Liver (tissue), 9 donors: ENCODE results near the gene TFDP1. TPM values are rescaled to one million over a fixed set of nuclear protein-coding genes. Genes with fewer than 3 reads are reported as not detected.

Experiments
- DNase-seq: peaks from one replicate; pipeline ENCODE4 v3.0.0-alpha.2; 2017; ENCODE audit warnings: low spot score
- H3K27ac ChIP-seq, 2 donors: one replicate each; pipeline ENCODE4 v1.7.0; 2013; ENCODE audit warnings: inconsistent platforms in 2 of 2, low read length in 2 of 2, control low read depth in 1 of 2, low read depth in 1 of 2, mild to moderate bottlenecking in 1 of 2
- H3K27me3 ChIP-seq, 4 donors: one replicate each; pipeline versions ENCODE4 v1.6.1 to v1.7.0; 2013; ENCODE audit warnings: low read length in 3 of 4, inconsistent platforms in 1 of 4, mild to moderate bottlenecking in 1 of 4, moderate library complexity in 1 of 4; ENCODE audit not compliant: control insufficient read depth in 4 of 4, insufficient read depth in 4 of 4
- H3K36me3 ChIP-seq, 4 donors: one replicate each; pipeline versions ENCODE4 v1.6.1 to v1.7.0; 2013; ENCODE audit warnings: low read length in 3 of 4, mild to moderate bottlenecking in 3 of 4, low read depth in 1 of 4, moderate library complexity in 1 of 4; ENCODE audit not compliant: control insufficient read depth in 4 of 4, insufficient read depth in 3 of 4
- H3K4me1 ChIP-seq, 4 donors: one replicate each; pipeline versions ENCODE4 v1.6.1 to v1.7.0; 2013; ENCODE audit warnings: low read length in 3 of 4, mild to moderate bottlenecking in 3 of 4, moderate library complexity in 1 of 4; ENCODE audit not compliant: control insufficient read depth in 4 of 4, insufficient read depth in 4 of 4
- H3K4me3 ChIP-seq, 3 donors: one replicate each; pipeline versions ENCODE4 v1.6.1 to v1.7.0; 2013; ENCODE audit warnings: low read length in 3 of 3, control low read depth in 1 of 3, low read depth in 1 of 3, mild to moderate bottlenecking in 1 of 3
- H3K9ac ChIP-seq, 2 donors: one replicate each; pipeline ENCODE4 v1.7.0; 2013; ENCODE audit warnings: low read length in 2 of 2, mild to moderate bottlenecking in 2 of 2, moderate library complexity in 2 of 2, control low read depth in 1 of 2, low read depth in 1 of 2
- H3K9me3 ChIP-seq, 4 donors: one replicate each; pipeline versions ENCODE4 v1.6.1 to v1.7.0; 2013; ENCODE audit warnings: low read length in 3 of 4; ENCODE audit not compliant: control insufficient read depth in 4 of 4
- ATF3 ChIP-seq: IDR thresholded peaks from 2 replicates; pipeline ENCODE4 v1.6.1; 2016; ENCODE audit warnings: antibody characterized with exemption
- CTCF ChIP-seq: fragments of 150-350 bp; IDR thresholded peaks from 2 replicates; pipeline ENCODE4 v1.5.1; 2017; ENCODE audit warnings: improper control_type of control experiment, low read depth, low read length; ENCODE audit not compliant: missing input control
- EGR1 ChIP-seq, 2 donors: IDR thresholded peaks; 2 replicates each; pipeline ENCODE4 v1.6.1; 2016 to 2018; ENCODE audit warnings: antibody characterized with exemption in 2 of 2, low read depth in 2 of 2
- FOXA1 ChIP-seq: IDR thresholded peaks from 2 replicates; pipeline ENCODE4 v1.6.1; 2016; ENCODE audit warnings: antibody characterized with exemption
- FOXA2 ChIP-seq: IDR thresholded peaks from 2 replicates; pipeline ENCODE4 v1.6.1; 2016; ENCODE audit warnings: antibody characterized with exemption
- GABPA ChIP-seq, 2 donors: IDR thresholded peaks in 1 of 2; conservative IDR thresholded peaks in 1 of 2; 2 replicates each; pipeline ENCODE4 v1.6.1; 2016; ENCODE audit warnings: antibody characterized with exemption in 2 of 2, mild to moderate bottlenecking in 1 of 2, moderate library complexity in 1 of 2
- HNF4A ChIP-seq, 2 donors: conservative IDR thresholded peaks; 2 replicates each; pipeline ENCODE4 v1.6.1; 2016; ENCODE audit warnings: antibody characterized with exemption in 2 of 2, mild to moderate bottlenecking in 2 of 2
- HNF4G ChIP-seq: IDR thresholded peaks from 2 replicates; pipeline ENCODE4 v1.6.1; 2016; ENCODE audit warnings: antibody characterized with exemption
- JUND ChIP-seq, 2 donors: IDR thresholded peaks; 2 replicates each; pipeline ENCODE4 v1.6.1; 2016; ENCODE audit warnings: antibody characterized with exemption in 2 of 2
- MAX ChIP-seq: IDR thresholded peaks from 2 replicates; pipeline ENCODE4 v1.6.1; 2016; ENCODE audit warnings: antibody characterized with exemption
- NR2F2 ChIP-seq: IDR thresholded peaks from 2 replicates; pipeline ENCODE4 v1.6.1; 2016; ENCODE audit warnings: antibody characterized with exemption
- RAD21 ChIP-seq, 2 donors: IDR thresholded peaks; 2 replicates each; pipeline ENCODE4 v1.6.1; 2016; ENCODE audit warnings: antibody characterized with exemption in 2 of 2, mild to moderate bottlenecking in 2 of 2
- RXRA ChIP-seq, 2 donors: IDR thresholded peaks; 2 replicates each; pipeline ENCODE4 v1.6.1; 2017 to 2018; ENCODE audit warnings: antibody characterized with exemption in 2 of 2, mild to moderate bottlenecking in 1 of 2
- SP1 ChIP-seq: IDR thresholded peaks from 2 replicates; pipeline ENCODE4 v1.6.1; 2018; ENCODE audit warnings: antibody characterized with exemption, mild to moderate bottlenecking
- TAF1 ChIP-seq: conservative IDR thresholded peaks from 2 replicates; pipeline ENCODE4 v1.6.1; 2016; ENCODE audit warnings: antibody characterized with exemption, mild to moderate bottlenecking
- YY1 ChIP-seq: IDR thresholded peaks from 2 replicates; pipeline ENCODE4 v1.6.1; 2016; ENCODE audit warnings: antibody characterized with exemption, mild to moderate bottlenecking
- WGBS: extraction: QIAGEN DNeasy Blood & Tissue Kit; methylation state at CpG from one replicate; pipeline ENCODE4 v1.1.7; 2013; 5-methylcytosine and 5-hydroxymethylcytosine counted together
- polyA plus RNA-seq, 2 donors: library from polyadenylated mRNA; stranded (reverse) in 1 of 2; unstranded in 1 of 2; fragments of 200-250 nt in 1 of 2; fragments of >200 nt in 1 of 2; fragmentation: Nextera tagmentation in 1 of 2; extraction: Ambion mirVana in 1 of 2; gene quantifications; one replicate each; pipeline versions ENCODE4 v1.2.1 to v1.2.3, GENCODE V29; 2013 to 2015
- total RNA-seq, 2 donors: library from RNA; depleted of rRNA; stranded (reverse); fragments of >200 nt; gene quantifications; one replicate each; pipeline ENCODE4 v1.2.3, GENCODE V29; 2014
- TF ChIP-seq, protein P1 (sequence below): IDR thresholded peaks from 2 replicates; pipeline ENCODE4 v1.6.1; 2016; ENCODE audit warnings: antibody characterized with exemption, mild to moderate bottlenecking
- TF ChIP-seq, protein P2 (sequence below): IDR thresholded peaks from 2 replicates; pipeline ENCODE4 v1.6.1; 2016; ENCODE audit warnings: antibody characterized with exemption
- donor health status: healthy.
- donor health status: healthy.
- donor health status: healthy.
- donor health status: healthy.
- donor health status: healthy.

The TFDP1 gene
- total and polyA plus RNA-seq, 4 donors, result 9.9 to 140 (median 17.8) TPM

DNA sequence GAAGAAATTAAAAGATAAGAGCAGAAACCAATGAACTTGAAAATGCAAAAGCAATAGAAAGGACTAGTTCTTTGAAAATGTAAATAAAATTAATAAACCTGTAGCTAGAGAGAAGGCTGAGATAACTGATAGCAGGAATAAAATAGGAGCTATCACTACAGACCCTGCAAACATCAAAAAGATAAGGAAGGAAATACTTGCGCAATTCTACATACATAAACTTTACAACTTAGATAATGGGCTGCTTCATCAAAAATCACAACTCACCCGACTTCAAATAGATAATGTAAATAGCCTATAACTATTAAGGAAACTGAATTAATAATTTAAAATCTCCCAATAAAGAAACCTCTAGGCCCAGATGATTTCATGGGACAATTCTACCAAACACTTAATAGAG lies 77.0 kb downstream of the TFDP1 start:
- Histone ChIP-seq H3K4me1 (peaks cover 0 to 4% (median 0%) of the 10 kb centered on the region in 4 donors), H3K27ac (no peak overlapping the region), H3K9ac (no peak overlapping the region), H3K4me3 (no peak overlapping the region), H3K36me3 (no peaks in the 10 kb centered on the region), H3K9me3 (peaks cover 0 to 7% (median 1%) of the 10 kb centered on the region in 4 donors), H3K27me3 (peaks cover 0 to 7% (median under 1%) of the 10 kb centered on the region in 4 donors)
- TF ChIP-seq, protein P1, sequence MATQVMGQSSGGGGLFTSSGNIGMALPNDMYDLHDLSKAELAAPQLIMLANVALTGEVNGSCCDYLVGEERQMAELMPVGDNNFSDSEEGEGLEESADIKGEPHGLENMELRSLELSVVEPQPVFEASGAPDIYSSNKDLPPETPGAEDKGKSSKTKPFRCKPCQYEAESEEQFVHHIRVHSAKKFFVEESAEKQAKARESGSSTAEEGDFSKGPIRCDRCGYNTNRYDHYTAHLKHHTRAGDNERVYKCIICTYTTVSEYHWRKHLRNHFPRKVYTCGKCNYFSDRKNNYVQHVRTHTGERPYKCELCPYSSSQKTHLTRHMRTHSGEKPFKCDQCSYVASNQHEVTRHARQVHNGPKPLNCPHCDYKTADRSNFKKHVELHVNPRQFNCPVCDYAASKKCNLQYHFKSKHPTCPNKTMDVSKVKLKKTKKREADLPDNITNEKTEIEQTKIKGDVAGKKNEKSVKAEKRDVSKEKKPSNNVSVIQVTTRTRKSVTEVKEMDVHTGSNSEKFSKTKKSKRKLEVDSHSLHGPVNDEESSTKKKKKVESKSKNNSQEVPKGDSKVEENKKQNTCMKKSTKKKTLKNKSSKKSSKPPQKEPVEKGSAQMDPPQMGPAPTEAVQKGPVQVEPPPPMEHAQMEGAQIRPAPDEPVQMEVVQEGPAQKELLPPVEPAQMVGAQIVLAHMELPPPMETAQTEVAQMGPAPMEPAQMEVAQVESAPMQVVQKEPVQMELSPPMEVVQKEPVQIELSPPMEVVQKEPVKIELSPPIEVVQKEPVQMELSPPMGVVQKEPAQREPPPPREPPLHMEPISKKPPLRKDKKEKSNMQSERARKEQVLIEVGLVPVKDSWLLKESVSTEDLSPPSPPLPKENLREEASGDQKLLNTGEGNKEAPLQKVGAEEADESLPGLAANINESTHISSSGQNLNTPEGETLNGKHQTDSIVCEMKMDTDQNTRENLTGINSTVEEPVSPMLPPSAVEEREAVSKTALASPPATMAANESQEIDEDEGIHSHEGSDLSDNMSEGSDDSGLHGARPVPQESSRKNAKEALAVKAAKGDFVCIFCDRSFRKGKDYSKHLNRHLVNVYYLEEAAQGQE, result no peak
- no peak for TF ChIP-seq NR2F2
- TF ChIP-seq EGR1 (IDR thresholded peaks at IDR 0.05; ENCODE audit: low read depth in 2 of 2), result no peak
- no peak for TF ChIP-seq FOXA1
- no peak for TF ChIP-seq HNF4A (conservative IDR thresholded peaks at IDR 0.05)
- no peak for TF ChIP-seq CTCF
- TF ChIP-seq ATF3, result no peak
- TF ChIP-seq TAF1, result no peak
- TF ChIP-seq YY1, result no peak
- TF ChIP-seq GABPA (IDR thresholded peaks at IDR 0.05 in 1 of 2, conservative IDR thresholded peaks at IDR 0.05 in 1 of 2), result no peak
- no peak for TF ChIP-seq JUND (IDR thresholded peaks at IDR 0.05)
- TF ChIP-seq, protein P2, sequence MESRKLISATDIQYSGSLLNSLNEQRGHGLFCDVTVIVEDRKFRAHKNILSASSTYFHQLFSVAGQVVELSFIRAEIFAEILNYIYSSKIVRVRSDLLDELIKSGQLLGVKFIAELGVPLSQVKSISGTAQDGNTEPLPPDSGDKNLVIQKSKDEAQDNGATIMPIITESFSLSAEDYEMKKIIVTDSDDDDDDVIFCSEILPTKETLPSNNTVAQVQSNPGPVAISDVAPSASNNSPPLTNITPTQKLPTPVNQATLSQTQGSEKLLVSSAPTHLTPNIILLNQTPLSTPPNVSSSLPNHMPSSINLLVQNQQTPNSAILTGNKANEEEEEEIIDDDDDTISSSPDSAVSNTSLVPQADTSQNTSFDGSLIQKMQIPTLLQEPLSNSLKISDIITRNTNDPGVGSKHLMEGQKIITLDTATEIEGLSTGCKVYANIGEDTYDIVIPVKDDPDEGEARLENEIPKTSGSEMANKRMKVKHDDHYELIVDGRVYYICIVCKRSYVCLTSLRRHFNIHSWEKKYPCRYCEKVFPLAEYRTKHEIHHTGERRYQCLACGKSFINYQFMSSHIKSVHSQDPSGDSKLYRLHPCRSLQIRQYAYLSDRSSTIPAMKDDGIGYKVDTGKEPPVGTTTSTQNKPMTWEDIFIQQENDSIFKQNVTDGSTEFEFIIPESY, result no peak
- no peak for TF ChIP-seq RAD21 (IDR thresholded peaks at IDR 0.05)
- TF ChIP-seq FOXA2, result no peak
- no peak for TF ChIP-seq SP1
- TF ChIP-seq HNF4G, result no peak
- no peak for TF ChIP-seq MAX
- TF ChIP-seq RXRA (IDR thresholded peaks at IDR 0.05), result no peak
- DNase-seq, result no peak
- WGBS, result 80% methylated on average over 2 of the region's 2 CpGs
